SKM-1 (cell line): ENCODE data around the gene ELOVL3.
"Not testable (repeated sequence)": the region's sequence is repeated elsewhere in the genome, so short reads cannot be mapped to it uniquely, and the experiment has no call there.

Experiments
- DNase-seq: peaks from one replicate; lab custom pipeline; 2025; ENCODE audit not compliant: unreplicated experiment; lab: John Stamatoyannopoulos, UW

Gene ELOVL3

DNA sequence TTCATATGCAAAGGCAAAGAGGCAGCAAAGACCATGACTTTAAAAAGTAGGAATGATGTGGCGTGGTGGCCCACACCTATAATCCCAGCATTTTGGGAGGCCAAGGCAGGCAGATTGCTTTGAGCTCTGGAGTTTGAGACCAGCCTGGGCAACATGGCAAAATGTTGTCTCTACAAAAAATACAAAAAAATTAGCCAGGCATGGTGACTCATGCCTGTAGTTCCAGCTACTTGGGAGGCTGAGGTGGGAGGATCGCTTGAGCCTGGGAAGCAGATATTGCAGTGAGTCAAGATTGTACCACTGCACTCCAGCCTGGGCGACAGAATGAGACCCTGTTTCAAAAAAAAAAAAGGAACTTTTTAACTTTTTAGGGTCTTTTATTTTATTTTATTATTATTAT, 26.4 kb downstream of the ELOVL3 start:
- DNase-seq = not testable (repeated sequence)

DNA sequence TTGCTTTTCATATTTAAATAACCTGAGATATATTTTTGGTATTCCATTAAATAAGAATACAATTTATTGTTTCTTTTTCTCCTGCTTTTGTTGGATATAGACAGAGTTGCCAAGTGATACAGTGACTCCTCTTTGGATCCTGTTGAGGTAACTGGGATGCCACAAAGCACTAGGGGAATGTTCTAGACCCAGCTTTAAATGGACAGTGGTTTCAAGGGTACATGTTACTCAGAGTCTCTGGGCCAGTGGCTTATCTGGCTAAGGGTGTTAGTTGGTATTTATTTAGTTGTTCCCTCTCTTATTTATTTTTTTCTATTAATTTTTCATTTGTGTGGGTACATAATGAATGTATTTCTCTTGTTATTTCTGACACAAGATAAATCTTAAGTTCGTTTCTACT, 28.3 kb downstream of the ELOVL3 start:
- DNase-seq = no peak

- DNase-seq = no peak
Observed at GRCh38 chr10:102255404-102255803, 29.3 kb downstream of the ELOVL3 start.

- DNase-seq = no peak
Observed at GRCh38 chr10:102261196-102261595, 35.1 kb downstream of the ELOVL3 start.

DNA sequence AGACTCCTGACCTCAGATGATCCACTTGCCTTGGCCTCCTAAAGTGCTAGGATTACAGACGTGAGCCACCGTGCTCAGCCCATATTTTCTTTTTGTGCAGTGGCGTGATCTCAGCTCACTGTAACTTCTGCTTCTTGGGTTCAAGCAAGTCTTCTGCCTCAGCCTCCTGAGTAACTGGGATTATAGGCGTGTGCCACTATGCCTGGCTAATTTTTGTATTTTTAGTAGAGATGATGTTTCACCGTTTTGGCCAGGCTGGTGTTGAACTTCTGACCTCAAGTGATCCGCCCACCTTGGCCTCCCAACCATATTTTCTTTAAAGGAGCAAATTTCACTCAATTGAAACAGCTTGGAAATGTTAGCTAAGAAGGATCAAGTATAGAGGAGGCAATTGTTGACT, 35.7 kb downstream of the ELOVL3 start:
- DNase-seq = no peak

DNA sequence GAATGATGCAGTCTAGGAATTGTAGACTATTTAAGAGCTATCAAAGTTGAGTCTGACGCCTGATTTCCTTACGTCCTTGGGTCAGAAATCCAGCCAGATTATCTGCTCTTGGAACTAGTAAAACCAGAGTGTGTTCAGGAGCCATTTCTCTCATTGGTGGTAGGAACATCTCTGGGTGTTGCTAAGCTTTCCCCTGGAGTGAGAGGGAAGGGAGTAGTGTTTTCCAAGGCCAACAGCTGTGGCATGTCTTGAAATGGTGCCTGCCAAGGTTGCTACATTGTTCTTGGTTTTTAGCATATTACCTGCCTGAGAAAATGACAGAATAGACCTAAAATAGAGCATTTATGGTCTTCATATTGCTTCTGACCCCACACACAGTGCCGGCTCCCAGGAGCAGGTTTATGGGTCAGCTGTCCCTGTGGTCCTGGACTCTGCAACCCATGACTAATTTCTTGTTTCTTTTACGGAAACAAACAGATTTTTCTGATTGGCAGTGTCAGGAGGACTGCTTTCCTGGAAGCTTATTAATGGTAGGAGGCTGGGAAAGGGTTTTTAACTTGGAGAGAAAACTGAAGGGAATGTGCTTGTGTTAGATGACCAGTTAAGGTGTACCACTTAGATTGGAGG, 36.8 kb downstream of the ELOVL3 start:
- no peak for DNase-seq

- DNase-seq = no peak
Observed at GRCh38 chr10:102264371-102264770, 38.3 kb downstream of the ELOVL3 start.

DNA sequence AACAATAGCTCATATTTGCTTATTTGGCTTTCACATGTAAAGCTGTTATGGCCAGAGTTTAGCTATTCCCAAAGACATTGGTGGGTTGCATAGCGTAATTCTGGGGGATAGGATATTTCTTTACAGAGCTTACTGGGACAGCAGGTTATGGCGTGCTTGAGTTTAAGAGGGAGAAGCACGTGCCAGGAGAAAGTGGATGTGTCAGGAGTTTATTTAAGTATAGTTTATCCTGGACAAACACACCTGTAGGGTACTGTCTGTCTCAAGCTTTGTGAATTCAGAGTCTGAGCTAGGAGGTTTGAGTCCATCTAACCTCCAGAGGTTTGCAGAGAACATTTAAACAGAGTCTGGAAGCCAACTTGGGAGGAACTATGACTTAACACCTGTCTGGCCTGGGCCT, 40.6 kb downstream of the ELOVL3 start:
- DNase-seq = no peak

DNA sequence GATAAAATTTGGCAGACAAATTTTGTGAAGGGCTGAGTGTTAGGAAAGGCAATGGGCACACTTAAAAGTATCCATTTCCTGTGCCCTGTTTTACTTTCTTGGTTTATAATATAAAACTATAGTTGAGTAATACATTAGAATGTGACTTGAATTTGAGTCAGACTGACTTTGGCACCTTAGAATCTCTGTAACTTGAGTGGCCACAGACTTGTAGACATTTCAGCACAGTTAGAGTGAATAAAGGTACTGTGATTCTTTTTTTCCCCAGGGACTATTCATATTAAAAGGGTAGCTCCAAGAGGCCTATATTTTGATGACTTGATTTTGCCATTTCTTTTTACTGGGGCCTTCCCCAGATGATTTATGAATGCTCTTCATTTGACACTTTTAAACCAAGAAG, 41.6 kb downstream of the ELOVL3 start:
- no peak for DNase-seq

DNA sequence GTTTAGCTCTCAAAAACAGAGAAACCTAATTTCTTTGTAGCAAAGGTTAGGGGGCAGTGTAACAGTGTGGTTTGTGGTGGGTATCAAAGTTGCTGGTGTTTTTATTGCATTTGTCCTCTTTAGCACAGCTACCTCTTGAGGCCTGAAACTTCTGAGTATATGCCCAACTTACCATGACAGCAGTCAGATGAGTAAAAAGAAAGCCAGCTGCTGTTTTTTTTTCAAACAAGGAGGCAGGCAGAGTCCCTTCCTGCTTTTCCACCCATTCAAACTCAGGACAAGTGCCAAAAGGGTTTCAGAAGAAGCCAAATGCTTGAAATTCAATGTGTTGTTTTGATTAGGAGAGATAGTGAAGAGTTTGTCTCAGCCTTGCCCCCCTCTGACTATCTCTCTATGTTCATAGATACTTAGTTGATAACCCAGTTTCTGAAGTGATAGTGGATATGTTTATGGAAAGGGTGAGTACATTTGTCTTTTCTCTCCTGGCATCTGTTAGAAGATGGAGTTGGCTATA, 42.3 kb downstream of the ELOVL3 start:
- no peak for DNase-seq

- no peak for DNase-seq
Observed at GRCh38 chr10:102269017-102269416, 42.9 kb downstream of the ELOVL3 start.

DNA sequence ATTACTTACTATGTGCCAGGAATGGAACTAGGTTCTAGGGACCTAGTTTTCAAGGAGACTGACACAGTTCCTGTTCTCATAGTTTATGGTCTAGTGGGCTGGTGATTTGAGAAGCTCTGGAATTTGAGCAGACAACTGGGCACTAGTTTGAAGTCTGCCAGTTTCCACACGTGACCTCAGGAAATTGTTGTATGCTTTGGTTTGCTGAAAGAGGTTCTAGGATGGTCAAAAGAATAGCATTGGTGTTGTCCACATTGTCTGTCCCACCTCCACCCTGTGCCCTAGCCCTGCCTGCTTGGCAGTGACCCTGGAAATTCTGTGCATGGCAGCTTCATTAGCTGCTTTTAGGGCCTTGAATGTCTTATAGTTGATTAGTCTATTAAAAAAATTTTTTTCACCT, 48.0 kb downstream of the ELOVL3 start:
- DNase-seq = no peak

- no peak for DNase-seq
Observed at GRCh38 chr10:102275343-102275742, 49.2 kb downstream of the ELOVL3 start.

GRCh38 chr10:102279104-102279503, 53.0 kb downstream of the ELOVL3 start:
- DNase-seq = no peak
